NT2/D1 (cell line): ENCODE results near the gene KRTAP4-5.

Experiments used
- SUZ12 ChIP-seq: IDR thresholded peaks from 2 replicates; pipeline ENCODE4 v1.6.1; 2011; ENCODE audit not compliant: insufficient read length, insufficient read depth; ENCODE audit errors: extremely low read depth
- YY1 ChIP-seq: IDR thresholded peaks from 2 replicates; pipeline ENCODE4 v1.6.1; 2011; ENCODE audit not compliant: insufficient read length, insufficient read depth

- no peak for TF ChIP-seq YY1
- TF ChIP-seq SUZ12: no peak
Measured at GRCh38 chr17:41149652-41149985, at the start of gene KRTAP4-5.
